Spleen (tissue), 11 donors: Measurements from ENCODE around the gene PRPF39. TPM values are rescaled to one million over a fixed set of nuclear protein-coding genes. Genes with fewer than 3 reads are reported as not detected.

Source experiments
- DNase-seq: peaks from one replicate; pipeline ENCODE4 v3.0.0-alpha.2; 2020
- H3K27ac ChIP-seq, 8 donors: fragments of 200-600 bp; sonication (generic) in 7 of 8; 1 replicate in 4 of 8; 2 replicates in 4 of 8; pipeline versions ENCODE4 v1.5.0 to v1.8.0; 2016 to 2021; ENCODE audit warnings: inconsistent platforms in 4 of 8, mild to moderate bottlenecking in 4 of 8, moderate library complexity in 1 of 8
- H3K27me3 ChIP-seq, 7 donors: fragments of 200-600 bp; sonication (generic) in 6 of 7; replicated peaks in 1 of 7; 1 replicate in 4 of 7; 2 replicates in 3 of 7; pipeline versions ENCODE4 v1.5.0 to v1.8.0; 2016 to 2021; ENCODE audit warnings: inconsistent platforms in 3 of 7, mild to moderate bottlenecking in 1 of 7
- H3K36me3 ChIP-seq, 6 donors: fragments of 200-600 bp; sonication (generic) in 5 of 6; 1 replicate in 4 of 6; 2 replicates in 2 of 6; pipeline versions ENCODE4 v1.5.0 to v1.8.0; 2016 to 2021; ENCODE audit warnings: inconsistent platforms in 2 of 6
- H3K4me1 ChIP-seq, 6 donors: fragments of 200-600 bp; sonication (generic) in 5 of 6; 1 replicate in 3 of 6; 2 replicates in 3 of 6; pipeline versions ENCODE4 v1.5.0 to v1.8.0; 2016 to 2021; ENCODE audit warnings: inconsistent platforms in 3 of 6
- H3K4me3 ChIP-seq, 8 donors: fragments of 200-600 bp; sonication (generic) in 7 of 8; 1 replicate in 4 of 8; 2 replicates in 4 of 8; pipeline versions ENCODE4 v1.5.0 to v1.8.0; 2016 to 2021; ENCODE audit warnings: inconsistent platforms in 4 of 8, mild to moderate bottlenecking in 4 of 8, moderate library complexity in 2 of 8
- H3K9me3 ChIP-seq, 8 donors: fragments of 200-600 bp; sonication (generic) in 7 of 8; 1 replicate in 4 of 8; 2 replicates in 4 of 8; pipeline versions ENCODE4 v1.5.0 to v1.8.0; 2016 to 2021; ENCODE audit warnings: inconsistent platforms in 4 of 8
- CTCF ChIP-seq, 11 experiments: fragments of 200-600 bp in 7 of 11; fragments of 450-650 bp in 4 of 11; sonication (generic) in 4 of 11; IDR thresholded peaks in 8 of 11; conservative IDR thresholded peaks in 3 of 11; 1 replicate in 7 of 11; 2 replicates in 4 of 11; pipeline versions ENCODE4 v1.4.0 to v1.8.0; 2016 to 2021; ENCODE audit warnings: antibody characterized with exemption in 11 of 11, inconsistent platforms in 4 of 11, mild to moderate bottlenecking in 1 of 11
- POLR2A ChIP-seq, 3 donors: fragments of 450-650 bp; IDR thresholded peaks; one replicate each; pipeline ENCODE4 v1.5.1; 2017; ENCODE audit warnings: antibody characterized with exemption in 3 of 3, mild to moderate bottlenecking in 1 of 3
- POLR2AphosphoS5 ChIP-seq, 3 donors: sonication (generic); formaldehyde crosslinking; IDR thresholded peaks; one replicate each; pipeline ENCODE4 v1.5.1; 2017; ENCODE audit warnings: antibody characterized with exemption in 3 of 3
- WGBS, 5 donors: extraction: QIAGEN DNeasy Blood & Tissue Kit in 3 of 5; methylation state at CpG; one replicate each; pipeline versions ENCODE4 v1.1.5 to v1.1.7; 2013 to 2018; 5-methylcytosine and 5-hydroxymethylcytosine counted together
- intact Hi-C: fragments of 100-400 bp; cut with DNase I; formaldehyde crosslinking; loops from one replicate; pipeline ENCODE4 v1.15.0; 2023; ENCODE audit warnings: low total_unique reads
- polyA plus RNA-seq, 3 donors: library from polyadenylated mRNA; stranded (reverse); fragments of 200-250 nt; gene quantifications; one replicate each; pipeline ENCODE4 v1.2.1, GENCODE V29; 2013
- total RNA-seq, 7 donors: library from RNA; depleted of rRNA in 3 of 7; stranded (reverse); fragments of >200 nt in 3 of 7; fragmentation: NEBNext Ultra II Directional in 4 of 7; extraction: Animal tissue kit (Norgen Biotek cat#: 25700) in 4 of 7; gene quantifications; one replicate each; pipeline versions ENCODE4 v1.1.0 to v1.2.1, GENCODE V29; 2016 to 2021
- donor health status: healthy with polysubstance abuse.
- donor health status: DM: no; HTN: no; CAD: no; lungs with moderate emphysema.
- donor health status: DM: no; HTN: no; CAD: no.
- donor health status: Bipolar disorder and iron deficiency.
- donor health status: healthy.
- donor health status: DM: no; HTN: no; CAD: no.
- donor health status: DM: yes; HTN: yes; CAD: no.

Gene PRPF39
- total and polyA plus RNA-seq, 10 donors, result 24.8 to 44.5 (median 37.1) TPM

GRCh38 chr14:45065540-45065939 lies 18.4 kb upstream of the PRPF39 start:
- intact Hi-C loops, result no loop called here
- TF ChIP-seq POLR2AphosphoS5 (IDR thresholded peaks at IDR 0.05), result no peak
- TF ChIP-seq CTCF (IDR thresholded peaks at IDR 0.05 in 8 of 11, conservative IDR thresholded peaks at IDR 0.05 in 3 of 11), result no peak
- TF ChIP-seq POLR2A (IDR thresholded peaks at IDR 0.05), result no peak
- 78 to 86% (median 82%) methylated on average over 3 of the region's 3 CpGs for WGBS, 5 donors
- Histone ChIP-seq H3K9me3 (no peaks in the 10 kb centered on the region), H3K27me3 (no peaks in the 10 kb centered on the region), H3K27ac (no peak overlapping the region), H3K4me3 (no peak overlapping the region), H3K4me1 (no peaks in the 10 kb centered on the region), H3K36me3 (peaks cover 0 to 16% (median 7%) of the 10 kb centered on the region in 6 donors)
- no peak for DNase-seq

GRCh38 chr14:45065956-45066355 lies 18.0 kb upstream of the PRPF39 start:
- no peak for TF ChIP-seq POLR2AphosphoS5 (IDR thresholded peaks at IDR 0.05)
- no peak for TF ChIP-seq CTCF (IDR thresholded peaks at IDR 0.05 in 8 of 11, conservative IDR thresholded peaks at IDR 0.05 in 3 of 11)
- TF ChIP-seq POLR2A (IDR thresholded peaks at IDR 0.05), result no peak
- Histone ChIP-seq H3K36me3 (peaks cover 0 to 20% (median 7%) of the 10 kb centered on the region in 6 donors), H3K4me1 (no peaks in the 10 kb centered on the region), H3K27ac (no peak overlapping the region), H3K27me3 (no peaks in the 10 kb centered on the region), H3K4me3 (no peak overlapping the region), H3K9me3 (no peaks in the 10 kb centered on the region)
- 91 to 94% (median 92%) methylated on average over 2 of the region's 2 CpGs for WGBS, 5 donors
- no peak for DNase-seq
- intact Hi-C loops, result no loop called here

- WGBS, 5 donors, result 96 to 100% (median 99%) methylated on average over 3 of the region's 3 CpGs
- no peaks in the 10 kb centered on the region for H3K27me3 ChIP-seq
- no peak overlapping the region for H3K27ac ChIP-seq
- no peak overlapping the region for H3K4me3 ChIP-seq
- TF ChIP-seq CTCF (IDR thresholded peaks at IDR 0.05 in 8 of 11, conservative IDR thresholded peaks at IDR 0.05 in 3 of 11) (no peak), POLR2AphosphoS5 (IDR thresholded peaks at IDR 0.05) (no peak), POLR2A (IDR thresholded peaks at IDR 0.05) (no peak)
- H3K4me1 ChIP-seq, result no peaks in the 10 kb centered on the region
- peaks cover 0 to 24% (median 7%) of the 10 kb centered on the region in 6 donors for H3K36me3 ChIP-seq
- DNase-seq, result no peak
- no peaks in the 10 kb centered on the region for H3K9me3 ChIP-seq
- intact Hi-C loops, result no loop called here
These were observed 17.2 kb upstream of the PRPF39 start for GRCh38 chr14:45066667-45067066.

GRCh38 chr14:45068396-45068795 lies 15.5 kb upstream of the PRPF39 start:
- no peaks in the 10 kb centered on the region for H3K9me3 ChIP-seq
- no peaks in the 10 kb centered on the region for H3K4me1 ChIP-seq
- no peak overlapping the region for H3K27ac ChIP-seq
- no peak overlapping the region for H3K4me3 ChIP-seq
- no peaks in the 10 kb centered on the region for H3K27me3 ChIP-seq
- WGBS, 5 donors, result 90 to 97% (median 92%) methylated on average over 3 of the region's 3 CpGs
- H3K36me3 ChIP-seq, result peaks cover 0 to 38% (median 7%) of the 10 kb centered on the region in 6 donors
- TF ChIP-seq CTCF (IDR thresholded peaks at IDR 0.05 in 8 of 11, conservative IDR thresholded peaks at IDR 0.05 in 3 of 11) (no peak), POLR2A (IDR thresholded peaks at IDR 0.05) (no peak), POLR2AphosphoS5 (IDR thresholded peaks at IDR 0.05) (no peak)
- no peak for DNase-seq
- intact Hi-C loops, result no loop called here
